ENCODE measurements around the gene IVL.

The IVL gene

DNA sequence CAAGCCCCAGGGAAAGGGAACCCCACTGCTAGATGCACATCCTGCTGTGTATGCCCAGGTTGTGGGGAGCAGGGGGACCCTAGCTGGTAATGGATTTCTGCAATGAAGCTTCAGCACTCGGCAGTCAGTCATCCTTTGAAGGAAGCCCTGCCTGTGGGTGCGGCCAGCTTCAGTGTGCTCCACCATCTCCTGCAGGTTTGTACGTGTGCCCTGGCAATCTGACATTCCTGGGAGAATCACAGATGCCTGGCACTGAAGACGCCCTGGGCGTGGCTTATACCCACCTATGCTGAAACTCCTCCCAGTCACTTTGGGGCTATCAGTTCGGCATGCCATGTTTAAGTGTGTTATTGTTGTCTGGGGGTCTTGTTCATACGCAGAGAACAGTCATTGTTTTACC lies 45.4 kb downstream of the IVL start:
- DNase-seq (ENCODE audit: low spot score) = no peak

DNA sequence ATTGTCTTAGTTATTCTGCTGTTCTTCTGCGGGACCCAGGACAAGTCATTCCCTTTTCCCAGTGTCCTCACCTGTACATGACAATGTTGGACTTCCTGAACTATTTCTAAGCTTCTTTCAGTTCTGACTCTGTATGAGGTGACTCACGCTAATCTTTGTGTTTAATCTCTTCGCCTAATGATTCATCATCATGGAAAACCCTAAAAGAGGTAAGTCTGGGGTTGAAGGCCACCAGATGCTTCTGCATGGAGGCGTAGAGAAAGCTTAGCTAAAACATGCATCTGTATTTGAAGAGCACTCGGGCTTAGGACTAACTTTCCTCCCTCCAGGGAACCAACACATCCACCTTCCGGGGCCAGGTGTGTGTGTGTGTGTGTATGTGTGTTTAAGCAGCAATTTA lies 46.1 kb downstream of the IVL start:
- DNase-seq (ENCODE audit: low spot score) = no peak

DNA sequence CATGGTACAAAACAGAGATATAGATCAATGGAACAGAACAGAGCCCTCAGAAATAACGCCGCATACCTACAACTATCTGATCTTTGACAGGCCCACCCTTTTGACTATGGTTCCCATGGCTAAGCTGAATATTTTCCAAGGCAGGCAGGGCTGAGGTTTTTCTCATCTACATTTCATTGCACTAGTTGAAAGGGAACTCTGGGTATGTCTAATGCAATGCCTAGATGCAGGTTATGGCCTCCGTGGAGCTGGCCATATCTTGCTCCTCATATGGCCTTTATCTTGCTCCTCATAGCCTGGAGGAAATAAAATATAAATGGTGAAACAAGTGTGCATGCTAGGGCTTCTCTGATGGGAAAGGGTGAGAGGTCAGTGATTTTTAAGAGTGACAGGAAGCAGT lies 49.2 kb downstream of the IVL start:
- no peak for DNase-seq (ENCODE audit: low spot score)

DNA sequence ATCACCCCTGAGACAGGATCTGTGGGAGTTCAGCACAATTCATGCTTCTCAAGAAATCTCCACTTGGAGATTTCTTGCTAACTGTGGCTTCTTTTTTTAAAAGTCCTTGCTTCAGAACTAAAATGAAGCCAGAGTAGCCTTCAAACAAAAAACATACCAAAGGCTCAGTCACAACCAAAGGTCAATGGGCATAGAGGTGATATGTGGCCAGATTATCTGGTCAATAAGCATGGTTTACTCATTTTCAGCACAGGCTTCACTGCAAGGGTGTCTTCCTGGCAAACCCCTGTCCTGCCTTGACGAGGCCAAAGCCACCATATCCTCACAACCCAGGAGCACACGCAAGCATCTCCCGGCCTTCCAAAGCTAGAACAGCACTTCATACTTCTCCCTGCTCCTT lies 50.9 kb downstream of the IVL start:
- DNase-seq (ENCODE audit: low spot score) = no peak

DNA sequence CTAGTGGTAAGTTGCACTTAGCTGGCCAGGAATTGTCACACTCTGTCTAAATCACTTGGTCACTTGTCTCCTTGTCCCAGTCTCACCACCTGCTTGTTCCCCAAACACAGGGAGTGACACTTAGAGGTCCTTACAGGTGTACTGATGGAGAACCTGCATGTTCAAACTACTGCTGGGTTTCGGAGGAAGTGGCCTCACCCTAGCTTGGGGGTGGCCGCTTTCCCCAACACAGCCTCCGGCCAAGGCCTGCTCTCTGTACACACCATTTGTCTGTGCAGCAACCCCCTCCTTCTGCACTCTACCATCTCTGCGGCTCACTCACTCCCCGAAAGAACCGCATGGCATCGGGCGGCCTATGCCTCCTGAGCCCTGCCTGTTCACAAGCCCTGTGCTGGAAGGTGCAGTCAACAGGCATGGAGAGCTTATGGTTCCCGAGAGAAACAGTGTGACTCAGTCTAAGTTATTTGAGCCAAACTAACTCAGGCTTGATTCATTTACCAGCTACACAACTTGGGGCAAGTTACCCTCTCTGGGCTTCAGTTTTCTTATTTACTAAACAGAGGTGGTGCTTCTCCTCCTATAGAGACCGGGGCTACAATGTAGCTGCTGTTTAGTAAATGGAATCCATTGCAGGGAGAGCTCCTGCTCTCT lies 51.6 kb downstream of the IVL start:
- no peak for DNase-seq (ENCODE audit: low spot score)

DNA sequence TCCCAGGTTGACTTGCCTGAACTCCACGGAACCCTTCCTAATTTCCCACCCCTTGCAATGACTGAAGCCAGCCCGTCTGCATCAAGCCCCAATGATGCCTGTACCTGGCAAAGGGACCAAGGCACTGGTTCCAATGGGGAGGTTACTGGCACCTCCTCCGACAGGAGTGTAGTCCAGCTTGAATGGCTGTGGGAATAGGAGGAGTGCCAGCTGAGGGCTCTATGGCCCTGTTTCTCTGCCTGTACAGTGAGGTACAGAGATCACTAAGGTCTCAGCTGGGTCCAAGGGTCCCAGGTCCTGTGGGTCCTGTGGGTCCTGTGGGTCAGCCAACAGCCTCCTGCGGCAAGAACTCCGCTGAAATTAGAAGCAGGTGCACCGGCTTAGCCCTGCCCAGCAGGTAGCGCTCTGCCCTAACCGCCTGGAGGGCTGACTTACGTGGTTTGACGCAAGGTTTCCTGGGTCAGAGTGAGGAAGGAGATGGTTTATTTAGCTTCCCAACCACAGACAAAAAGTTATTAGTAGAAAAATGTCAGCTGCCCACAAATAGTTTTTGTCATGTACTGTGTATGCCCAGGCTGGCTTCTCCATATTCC lies 52.2 kb downstream of the IVL start:
- DNase-seq (ENCODE audit: low spot score) = no peak

Data from CD4-positive, alpha-beta T cell treated with Interleukin-6 at 100 ng/mL for 8 hours (primary cell).